HEK293 (cell line): ENCODE measurements around the gene NAPA.

ENCODE experiments used
- CTCF ChIA-PET: fragments of 350-600 bp; formaldehyde crosslinking; extraction: SDS; loops from one replicate; lab custom pipeline; 2021; ENCODE audit warnings: antibody characterized with exemption; lab: Yijun Ruan, JAX
- POLR2A ChIA-PET: fragments of 300-600 bp; formaldehyde crosslinking; extraction: SDS; loops from one replicate; lab custom pipeline; 2020; ENCODE audit warnings: antibody characterized with exemption, inconsistent platforms; lab: Yijun Ruan, JAX
- H3K27ac ChIP-seq: fragments of 200-500 bp; sonication (Bioruptor generic); 2 replicates; pipeline ENCODE4 v1.5.1; 2014; ENCODE audit warnings: low read depth, low read length, control low read depth, inconsistent platforms; ENCODE audit errors: extremely low read depth
- H3K36me3 ChIP-seq, 2 experiments: fragments of 200-500 bp in 1 of 2; sonication (Bioruptor generic) in 1 of 2; 1 replicate in 1 of 2; 2 replicates in 1 of 2; pipeline ENCODE4 v1.5.1; 2014 to 2017; ENCODE audit warnings: inconsistent platforms in 2 of 2, low read length in 2 of 2; ENCODE audit not compliant: control insufficient read depth in 2 of 2, insufficient read depth in 1 of 2
- H3K4me1 ChIP-seq: fragments of 200-500 bp; sonication (Bioruptor generic); 2 replicates; pipeline ENCODE4 v1.5.1; 2014; ENCODE audit warnings: mild to moderate bottlenecking, low read length, inconsistent platforms; ENCODE audit not compliant: control insufficient read depth, insufficient read depth
- H3K4me3 ChIP-seq: 2 replicates; pipeline ENCODE4 v1.5.1; 2011; ENCODE audit warnings: low read depth, mild to moderate bottlenecking, control low read depth, low read length, moderate library complexity
- H3K9me3 ChIP-seq: fragments of 200-500 bp; sonication (Bioruptor generic); 2 replicates; pipeline ENCODE4 v1.5.1; 2014; ENCODE audit warnings: low read depth, low read length, inconsistent platforms; ENCODE audit not compliant: control insufficient read depth, insufficient read depth
- GLI2 ChIP-seq: fragments of 450-650 bp; formaldehyde crosslinking; IDR thresholded peaks from 2 replicates; pipeline ENCODE4; 2017; ENCODE audit warnings: missing biosample characterization, missing genetic modification characterization, low read depth, borderline replicate concordance
- HOXC10 ChIP-seq: sonication (generic); formaldehyde crosslinking; IDR thresholded peaks from 2 replicates; pipeline ENCODE4 v1.8.1; 2023; ENCODE audit warnings: mild to moderate bottlenecking, missing genetic modification reagents
- KLF8 ChIP-seq: fragments of 450-650 bp; formaldehyde crosslinking; IDR thresholded peaks from 2 replicates; pipeline ENCODE4 v1.5.1; 2016; ENCODE audit warnings: missing biosample characterization, missing genetic modification characterization
- SP2 ChIP-seq: fragments of 450-650 bp; formaldehyde crosslinking; IDR thresholded peaks from 2 replicates; pipeline ENCODE4 v1.5.1; 2016; ENCODE audit warnings: missing biosample characterization, missing genetic modification characterization
- ZBTB48 ChIP-seq: fragments of 450-650 bp; formaldehyde crosslinking; IDR thresholded peaks from 2 replicates; pipeline ENCODE4 v1.5.1; 2016; ENCODE audit warnings: missing biosample characterization, missing genetic modification characterization
- ZIC2 ChIP-seq: fragments of 450-650 bp; formaldehyde crosslinking; IDR thresholded peaks from 2 replicates; pipeline ENCODE4 v1.5.1; 2016; ENCODE audit warnings: missing biosample characterization, missing genetic modification characterization
- ZNF146 ChIP-seq: fragments of 450-650 bp; formaldehyde crosslinking; IDR thresholded peaks from 2 replicates; pipeline ENCODE4 v1.5.1; 2016; ENCODE audit warnings: missing biosample characterization, missing genetic modification characterization
- ZNF266 ChIP-seq: fragments of 450-650 bp; formaldehyde crosslinking; IDR thresholded peaks from 2 replicates; pipeline ENCODE4 v1.5.1; 2016; ENCODE audit warnings: missing biosample characterization, missing genetic modification characterization, low read depth
- ZNF292 ChIP-seq: fragments of 450-650 bp; formaldehyde crosslinking; IDR thresholded peaks from 2 replicates; pipeline ENCODE4 v1.5.1; 2016; ENCODE audit warnings: low read depth, missing biosample characterization, missing genetic modification characterization, borderline replicate concordance
- ZNF335 ChIP-seq: fragments of 450-650 bp; formaldehyde crosslinking; conservative IDR thresholded peaks from 2 replicates; pipeline ENCODE4 v1.5.1; 2016; ENCODE audit warnings: missing biosample characterization, missing genetic modification characterization
- ZNF366 ChIP-seq: fragments of 450-650 bp; formaldehyde crosslinking; conservative IDR thresholded peaks from 2 replicates; pipeline ENCODE4 v1.5.1; 2016; ENCODE audit warnings: missing biosample characterization, missing genetic modification characterization
- ZNF473 ChIP-seq: fragments of 450-650 bp; formaldehyde crosslinking; IDR thresholded peaks from 2 replicates; pipeline ENCODE4 v1.5.1; 2017; ENCODE audit warnings: missing biosample characterization, missing genetic modification characterization
- ZNF521 ChIP-seq: fragments of 450-650 bp; formaldehyde crosslinking; IDR thresholded peaks from 2 replicates; pipeline ENCODE4 v1.5.1; 2017; ENCODE audit warnings: missing biosample characterization, mild to moderate bottlenecking, missing genetic modification characterization
- ZNF571 ChIP-seq: fragments of 450-650 bp; formaldehyde crosslinking; IDR thresholded peaks from 2 replicates; pipeline ENCODE4 v1.5.0; 2017; ENCODE audit warnings: missing biosample characterization, missing genetic modification characterization
- ZNF596 ChIP-seq: fragments of 450-650 bp; IDR thresholded peaks from 2 replicates; pipeline ENCODE4 v1.5.0; 2018; ENCODE audit warnings: missing biosample characterization, mild to moderate bottlenecking, missing genetic modification characterization, moderate library complexity
- ZNF600 ChIP-seq: fragments of 450-650 bp; formaldehyde crosslinking; IDR thresholded peaks from 2 replicates; pipeline ENCODE4 v1.5.1; 2016; ENCODE audit warnings: missing biosample characterization, missing genetic modification characterization
- ZNF654 ChIP-seq: fragments of 450-650 bp; formaldehyde crosslinking; IDR thresholded peaks from 2 replicates; pipeline ENCODE4 v1.5.1; 2016; ENCODE audit warnings: low read depth, missing biosample characterization, missing genetic modification characterization
- ZNF664 ChIP-seq: fragments of 450-650 bp; formaldehyde crosslinking; IDR thresholded peaks from 2 replicates; pipeline ENCODE4 v1.5.1; 2016; ENCODE audit warnings: missing biosample characterization, missing genetic modification characterization
- ZNF776 ChIP-seq: fragments of 450-650 bp; formaldehyde crosslinking; IDR thresholded peaks from 2 replicates; pipeline ENCODE4 v1.5.0; 2017; ENCODE audit warnings: missing biosample characterization, missing genetic modification characterization, borderline replicate concordance
- TF ChIP-seq, protein P1 (sequence below): fragments of 450-650 bp; formaldehyde crosslinking; IDR thresholded peaks from 2 replicates; pipeline ENCODE4 v1.5.1; 2016; ENCODE audit warnings: missing biosample characterization, missing genetic modification characterization, low read depth
- TF ChIP-seq, protein P2 (sequence below): fragments of 450-650 bp; formaldehyde crosslinking; IDR thresholded peaks from 2 replicates; pipeline ENCODE4 v1.5.1; 2016; ENCODE audit warnings: missing biosample characterization, missing genetic modification characterization, borderline replicate concordance
- TF ChIP-seq, protein P3 (sequence below): fragments of 450-650 bp; formaldehyde crosslinking; IDR thresholded peaks from 2 replicates; pipeline ENCODE4 v1.5.1; 2016; ENCODE audit warnings: missing biosample characterization, missing genetic modification characterization
- TF ChIP-seq, protein P4 (sequence below): fragments of 450-650 bp; formaldehyde crosslinking; optimal IDR thresholded peaks from 2 replicates; pipeline ENCODE3; 2016; ENCODE audit warnings: missing biosample characterization, mild to moderate bottlenecking, missing genetic modification characterization

Gene NAPA

DNA sequence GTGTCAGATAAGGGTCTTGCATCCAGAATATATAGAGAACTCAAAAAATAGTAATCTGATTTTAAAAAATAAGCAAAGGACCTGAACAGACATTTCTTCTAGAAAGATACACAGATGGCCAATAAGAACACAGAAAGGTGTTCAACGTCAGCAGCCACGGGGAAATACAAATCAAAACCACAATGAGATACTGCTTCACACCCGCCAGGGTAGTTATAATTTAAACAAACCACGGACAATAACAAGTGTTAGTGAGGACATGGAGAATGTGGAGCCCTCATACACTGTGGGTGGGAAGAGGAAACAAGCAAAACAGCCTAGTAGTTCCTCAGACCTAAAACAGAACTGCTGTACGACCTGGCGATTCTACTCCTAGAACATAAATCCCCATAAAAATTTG is 26.7 kb upstream of the NAPA start (continued):
- TF ChIP-seq KLF8 (tag by site-specific recombination) = no peak
- TF ChIP-seq, protein P1, sequence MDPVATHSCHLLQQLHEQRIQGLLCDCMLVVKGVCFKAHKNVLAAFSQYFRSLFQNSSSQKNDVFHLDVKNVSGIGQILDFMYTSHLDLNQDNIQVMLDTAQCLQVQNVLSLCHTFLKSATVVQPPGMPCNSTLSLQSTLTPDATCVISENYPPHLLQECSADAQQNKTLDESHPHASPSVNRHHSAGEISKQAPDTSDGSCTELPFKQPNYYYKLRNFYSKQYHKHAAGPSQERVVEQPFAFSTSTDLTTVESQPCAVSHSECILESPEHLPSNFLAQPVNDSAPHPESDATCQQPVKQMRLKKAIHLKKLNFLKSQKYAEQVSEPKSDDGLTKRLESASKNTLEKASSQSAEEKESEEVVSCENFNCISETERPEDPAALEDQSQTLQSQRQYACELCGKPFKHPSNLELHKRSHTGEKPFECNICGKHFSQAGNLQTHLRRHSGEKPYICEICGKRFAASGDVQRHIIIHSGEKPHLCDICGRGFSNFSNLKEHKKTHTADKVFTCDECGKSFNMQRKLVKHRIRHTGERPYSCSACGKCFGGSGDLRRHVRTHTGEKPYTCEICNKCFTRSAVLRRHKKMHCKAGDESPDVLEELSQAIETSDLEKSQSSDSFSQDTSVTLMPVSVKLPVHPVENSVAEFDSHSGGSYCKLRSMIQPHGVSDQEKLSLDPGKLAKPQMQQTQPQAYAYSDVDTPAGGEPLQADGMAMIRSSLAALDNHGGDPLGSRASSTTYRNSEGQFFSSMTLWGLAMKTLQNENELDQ (tag by site-specific recombination) = no peak
- TF ChIP-seq ZNF664 (tag by site-specific recombination) = no peak
- TF ChIP-seq SP2 (tag by site-specific recombination) = no peak
- no peak for TF ChIP-seq ZNF776 (tag by site-specific recombination)
- TF ChIP-seq HOXC10 = no peak

DNA sequence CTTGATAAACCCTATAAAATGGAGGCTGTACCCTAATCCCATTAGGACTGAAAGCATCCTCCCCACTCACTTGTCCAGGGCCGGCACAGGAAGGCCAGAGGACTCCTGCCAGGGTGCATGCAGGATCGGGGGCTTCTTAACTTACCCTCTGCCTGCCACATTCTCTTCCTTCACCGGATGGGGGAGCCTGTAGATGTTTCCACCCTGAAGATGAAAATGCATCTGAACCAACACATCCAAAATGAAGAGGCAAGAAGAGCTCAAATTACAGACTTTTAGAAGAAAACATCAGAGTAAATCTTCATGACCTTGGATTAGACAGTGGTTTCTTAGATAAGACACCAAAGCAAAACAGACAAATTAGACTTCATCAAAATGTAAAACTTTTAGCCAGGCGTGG is 25.9 kb upstream of the NAPA start:
- no peak overlapping the region for H3K27ac ChIP-seq
- no peaks in the 10 kb centered on the region for H3K9me3 ChIP-seq
- H3K36me3 ChIP-seq = no peaks in the 10 kb centered on the region
- CTCF ChIA-PET = interaction anchor here (0.6 kb wide), 1 partner anchor 16 kb away, joined by 4 read pairs; no protein-coding TSS in a partner anchor
- TF ChIP-seq ZNF654 (tag by site-specific recombination) (0 out of 2 replicates have a peak, but pooled peaks have one; percentile 9), ZNF335 (tag by site-specific recombination) (peak; percentile 30; the same call in 1 of the 2 replicates), ZNF521 (tag by site-specific recombination) (no peak), ZIC2 (tag by site-specific recombination) (no peak), ZNF571 (no peak), ZNF600 (tag by site-specific recombination) (no peak), GLI2 (tag by site-specific recombination) (no peak), ZNF146 (tag by site-specific recombination) (no peak), ZNF596 (no peak), ZNF366 (tag by site-specific recombination) (no peak), ZBTB48 (no peak), ZNF473 (tag by site-specific recombination) (no peak), ZNF292 (tag by site-specific recombination) (no peak), ZNF266 (no peak)
- TF ChIP-seq, protein P2, sequence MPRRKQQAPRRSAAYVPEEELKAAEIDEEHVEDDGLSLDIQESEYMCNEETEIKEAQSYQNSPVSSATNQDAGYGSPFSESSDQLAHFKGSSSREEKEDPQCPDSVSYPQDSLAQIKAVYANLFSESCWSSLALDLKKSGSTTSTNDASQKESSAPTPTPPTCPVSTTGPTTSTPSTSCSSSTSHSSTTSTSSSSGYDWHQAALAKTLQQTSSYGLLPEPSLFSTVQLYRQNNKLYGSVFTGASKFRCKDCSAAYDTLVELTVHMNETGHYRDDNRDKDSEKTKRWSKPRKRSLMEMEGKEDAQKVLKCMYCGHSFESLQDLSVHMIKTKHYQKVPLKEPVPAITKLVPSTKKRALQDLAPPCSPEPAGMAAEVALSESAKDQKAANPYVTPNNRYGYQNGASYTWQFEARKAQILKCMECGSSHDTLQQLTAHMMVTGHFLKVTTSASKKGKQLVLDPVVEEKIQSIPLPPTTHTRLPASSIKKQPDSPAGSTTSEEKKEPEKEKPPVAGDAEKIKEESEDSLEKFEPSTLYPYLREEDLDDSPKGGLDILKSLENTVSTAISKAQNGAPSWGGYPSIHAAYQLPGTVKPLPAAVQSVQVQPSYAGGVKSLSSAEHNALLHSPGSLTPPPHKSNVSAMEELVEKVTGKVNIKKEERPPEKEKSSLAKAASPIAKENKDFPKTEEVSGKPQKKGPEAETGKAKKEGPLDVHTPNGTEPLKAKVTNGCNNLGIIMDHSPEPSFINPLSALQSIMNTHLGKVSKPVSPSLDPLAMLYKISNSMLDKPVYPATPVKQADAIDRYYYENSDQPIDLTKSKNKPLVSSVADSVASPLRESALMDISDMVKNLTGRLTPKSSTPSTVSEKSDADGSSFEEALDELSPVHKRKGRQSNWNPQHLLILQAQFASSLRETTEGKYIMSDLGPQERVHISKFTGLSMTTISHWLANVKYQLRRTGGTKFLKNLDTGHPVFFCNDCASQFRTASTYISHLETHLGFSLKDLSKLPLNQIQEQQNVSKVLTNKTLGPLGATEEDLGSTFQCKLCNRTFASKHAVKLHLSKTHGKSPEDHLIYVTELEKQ = no peak
- TF ChIP-seq, protein P3, sequence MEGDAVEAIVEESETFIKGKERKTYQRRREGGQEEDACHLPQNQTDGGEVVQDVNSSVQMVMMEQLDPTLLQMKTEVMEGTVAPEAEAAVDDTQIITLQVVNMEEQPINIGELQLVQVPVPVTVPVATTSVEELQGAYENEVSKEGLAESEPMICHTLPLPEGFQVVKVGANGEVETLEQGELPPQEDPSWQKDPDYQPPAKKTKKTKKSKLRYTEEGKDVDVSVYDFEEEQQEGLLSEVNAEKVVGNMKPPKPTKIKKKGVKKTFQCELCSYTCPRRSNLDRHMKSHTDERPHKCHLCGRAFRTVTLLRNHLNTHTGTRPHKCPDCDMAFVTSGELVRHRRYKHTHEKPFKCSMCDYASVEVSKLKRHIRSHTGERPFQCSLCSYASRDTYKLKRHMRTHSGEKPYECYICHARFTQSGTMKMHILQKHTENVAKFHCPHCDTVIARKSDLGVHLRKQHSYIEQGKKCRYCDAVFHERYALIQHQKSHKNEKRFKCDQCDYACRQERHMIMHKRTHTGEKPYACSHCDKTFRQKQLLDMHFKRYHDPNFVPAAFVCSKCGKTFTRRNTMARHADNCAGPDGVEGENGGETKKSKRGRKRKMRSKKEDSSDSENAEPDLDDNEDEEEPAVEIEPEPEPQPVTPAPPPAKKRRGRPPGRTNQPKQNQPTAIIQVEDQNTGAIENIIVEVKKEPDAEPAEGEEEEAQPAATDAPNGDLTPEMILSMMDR (tag by site-specific recombination) = no peak
- TF ChIP-seq, protein P4, sequence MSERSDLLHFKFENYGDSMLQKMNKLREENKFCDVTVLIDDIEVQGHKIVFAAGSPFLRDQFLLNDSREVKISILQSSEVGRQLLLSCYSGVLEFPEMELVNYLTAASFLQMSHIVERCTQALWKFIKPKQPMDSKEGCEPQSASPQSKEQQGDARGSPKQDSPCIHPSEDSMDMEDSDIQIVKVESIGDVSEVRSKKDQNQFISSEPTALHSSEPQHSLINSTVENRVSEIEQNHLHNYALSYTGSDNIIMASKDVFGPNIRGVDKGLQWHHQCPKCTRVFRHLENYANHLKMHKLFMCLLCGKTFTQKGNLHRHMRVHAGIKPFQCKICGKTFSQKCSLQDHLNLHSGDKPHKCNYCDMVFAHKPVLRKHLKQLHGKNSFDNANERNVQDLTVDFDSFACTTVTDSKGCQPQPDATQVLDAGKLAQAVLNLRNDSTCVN (tag by site-specific recombination) = no peak
- POLR2A ChIA-PET = no interaction called here
- H3K4me1 ChIP-seq = peaks cover 2% of the 10 kb centered on the region; the same call in 1 of the 2 replicates
- no peak overlapping the region for H3K4me3 ChIP-seq
